Peyer's patch (tissue), 4 donors: ENCODE measurements around the gene PLXNA4.

Experiments
- CTCF ChIP-seq, 6 experiments: fragments of 450-650 bp in 4 of 6; fragments of 200-600 bp in 2 of 6; sonication (generic) in 1 of 6; IDR thresholded peaks; one replicate each; pipeline ENCODE4 v1.5.1; 2017 to 2019; ENCODE audit warnings: antibody characterized with exemption in 6 of 6, mild to moderate bottlenecking in 3 of 6, moderate library complexity in 1 of 6
- POLR2A ChIP-seq, 2 donors: fragments of 450-650 bp; IDR thresholded peaks; one replicate each; pipeline ENCODE4 v1.5.1; 2017; ENCODE audit warnings: antibody characterized with exemption in 2 of 2, mild to moderate bottlenecking in 2 of 2, moderate library complexity in 2 of 2

GRCh38 chr7:132272763-132273371, 303.4 kb downstream of the PLXNA4 start:
- TF ChIP-seq CTCF (IDR thresholded peaks at IDR 0.05): no peak
- TF ChIP-seq POLR2A (IDR thresholded peaks at IDR 0.05): no peak
